ENCODE results near the gene SYT1. TPM values are rescaled to one million over a fixed set of nuclear protein-coding genes. Genes with fewer than 3 reads are reported as not detected.

The SYT1 gene
- total RNA-seq, 1 experiment from 2014 or later: 1.3 TPM

- no peaks in the 10 kb centered on the region for H3K36me3 Mint-ChIP-seq (ENCODE audit: insufficient read depth, unreplicated experiment)
- no peaks in the 10 kb centered on the region for H3K4me1 Mint-ChIP-seq (ENCODE audit: low read depth, unreplicated experiment)
- no peak for TF ChIP-seq CTCF (IDR thresholded peaks at IDR 0.05; ENCODE audit: unreplicated experiment)
- no TSS peak for BruUV-seq (replicated peaks)
- no peaks in the 10 kb centered on the region for H3K9me3 Mint-ChIP-seq (ENCODE audit: low read depth, unreplicated experiment)
- CTCF ChIA-PET: interaction anchor here (0.6 to 1.2 kb wide), 3 partner anchors 8 to 932 kb away, joined by 3 read pairs; no protein-coding TSS in a partner anchor
- intact Hi-C loops (cut with micrococcal nuclease; ENCODE audit: unreplicated experiment): no loop called here
- no peaks in the 10 kb centered on the region for H3K27me3 Mint-ChIP-seq (ENCODE audit: unreplicated experiment)
- H3K27ac Mint-ChIP-seq (ENCODE audit: unreplicated experiment): no peak overlapping the region
- H3K4me3 Mint-ChIP-seq (ENCODE audit: low read depth, unreplicated experiment): no peak overlapping the region
- DNase-seq: no peak
These were observed 461.6 kb downstream of the SYT1 start for GRCh38 chr12:79326222-79326621.

- DNase-seq: no peak
- no peak overlapping the region for H3K27ac Mint-ChIP-seq (ENCODE audit: unreplicated experiment)
- BruUV-seq (replicated peaks): no TSS peak
- CTCF ChIA-PET: interaction anchor here (1.2 kb wide), 1 partner anchor 9 kb away, joined by 3 read pairs; no protein-coding TSS in a partner anchor
- intact Hi-C loops (cut with micrococcal nuclease; ENCODE audit: unreplicated experiment): no loop called here
- no peaks in the 10 kb centered on the region for H3K36me3 Mint-ChIP-seq (ENCODE audit: insufficient read depth, unreplicated experiment)
- no peak overlapping the region for H3K4me3 Mint-ChIP-seq (ENCODE audit: low read depth, unreplicated experiment)
- TF ChIP-seq CTCF (IDR thresholded peaks at IDR 0.05; ENCODE audit: unreplicated experiment): no peak
- H3K27me3 Mint-ChIP-seq (ENCODE audit: unreplicated experiment): no peaks in the 10 kb centered on the region
- no peaks in the 10 kb centered on the region for H3K9me3 Mint-ChIP-seq (ENCODE audit: low read depth, unreplicated experiment)
- H3K4me1 Mint-ChIP-seq (ENCODE audit: low read depth, unreplicated experiment): no peaks in the 10 kb centered on the region
These were observed 462.1 kb downstream of the SYT1 start for GRCh38 chr12:79326663-79327062.

- CTCF ChIA-PET: no interaction called here
- BruUV-seq (replicated peaks): no TSS peak
- H3K4me3 Mint-ChIP-seq (ENCODE audit: low read depth, unreplicated experiment): no peak overlapping the region
- H3K4me1 Mint-ChIP-seq (ENCODE audit: low read depth, unreplicated experiment): no peaks in the 10 kb centered on the region
- intact Hi-C loops (cut with micrococcal nuclease; ENCODE audit: unreplicated experiment): no loop called here
- no peaks in the 10 kb centered on the region for H3K9me3 Mint-ChIP-seq (ENCODE audit: low read depth, unreplicated experiment)
- H3K27ac Mint-ChIP-seq (ENCODE audit: unreplicated experiment): no peak overlapping the region
- no peaks in the 10 kb centered on the region for H3K36me3 Mint-ChIP-seq (ENCODE audit: insufficient read depth, unreplicated experiment)
- TF ChIP-seq CTCF (IDR thresholded peaks at IDR 0.05; ENCODE audit: unreplicated experiment): no peak
- no peaks in the 10 kb centered on the region for H3K27me3 Mint-ChIP-seq (ENCODE audit: unreplicated experiment)
- no peak for DNase-seq
These were observed 462.9 kb downstream of the SYT1 start for GRCh38 chr12:79327465-79327864.

- TF ChIP-seq CTCF (IDR thresholded peaks at IDR 0.05; ENCODE audit: unreplicated experiment): no peak
- intact Hi-C loops (cut with micrococcal nuclease; ENCODE audit: unreplicated experiment): no loop called here
These were observed 465.4 kb downstream of the SYT1 start for GRCh38 chr12:79329933-79330332.

More at GRCh38 chr12:79329933-79330332, 465.4 kb downstream of the SYT1 start:
- no peaks in the 10 kb centered on the region for H3K36me3 Mint-ChIP-seq (ENCODE audit: insufficient read depth, unreplicated experiment)
- BruUV-seq (replicated peaks): no TSS peak
- CTCF ChIA-PET: no interaction called here
- no peak overlapping the region for H3K27ac Mint-ChIP-seq (ENCODE audit: unreplicated experiment)
- no peak overlapping the region for H3K4me3 Mint-ChIP-seq (ENCODE audit: low read depth, unreplicated experiment)
- H3K9me3 Mint-ChIP-seq (ENCODE audit: low read depth, unreplicated experiment): no peaks in the 10 kb centered on the region
- no peak for DNase-seq
- H3K27me3 Mint-ChIP-seq (ENCODE audit: unreplicated experiment): no peaks in the 10 kb centered on the region
- no peaks in the 10 kb centered on the region for H3K4me1 Mint-ChIP-seq (ENCODE audit: low read depth, unreplicated experiment)

Data from Calu3 (cell line).